B cell (primary cell): ENCODE measurements around the gene USE1. TPM values are rescaled to one million over a fixed set of nuclear protein-coding genes. Genes with fewer than 3 reads are reported as not detected.

Experiments used
- ATAC-seq: fragments of 200-7000 bp; cut with Tn5 transposase; one replicate; pipeline ENCODE4 v1.10.0; 2021; ENCODE audit warnings: low read depth, mild to moderate bottlenecking, moderate number of reproducible peaks, moderate library complexity
- CTCF ChIA-PET: fragments of 350-600 bp; sonication (Branson Sonifier 250); formaldehyde crosslinking; loops from one replicate; lab custom pipeline; 2021; ENCODE audit warnings: antibody characterized with exemption, inconsistent platforms; lab: Charles Lee
- POLR2A ChIA-PET: fragments of 350-600 bp; sonication (Branson Sonifier 250); formaldehyde crosslinking; loops from one replicate; lab custom pipeline; 2021; ENCODE audit warnings: antibody characterized with exemption; lab: Charles Lee
- DNase-seq: peaks from one replicate; pipeline ENCODE4 v3.0.0; 2013
- H2AFZ ChIP-seq: 2 replicates; pipeline ENCODE4 v1.6.1; 2012; ENCODE audit warnings: mild to moderate bottlenecking, low read depth, low read length; ENCODE audit not compliant: insufficient read depth, poor library complexity, severe bottlenecking
- H3K27ac ChIP-seq, 2 donors: 1 replicate in 1 of 2; 2 replicates in 1 of 2; pipeline ENCODE4 v1.5.1; 2012 to 2013; ENCODE audit warnings: low read length in 2 of 2, mild to moderate bottlenecking in 2 of 2, moderate library complexity in 1 of 2
- H3K27me3 ChIP-seq, 4 experiments: fragments of 200-600 bp in 1 of 4; sonication (generic) in 1 of 4; replicated peaks in 1 of 4; 1 replicate in 2 of 4; 2 replicates in 2 of 4; pipeline versions ENCODE4 v1.6.1 to v1.7.0; 2013 to 2016; ENCODE audit warnings: low read length in 3 of 4, mild to moderate bottlenecking in 2 of 4, mixed read lengths in 1 of 4, moderate library complexity in 1 of 4; ENCODE audit not compliant: insufficient read depth in 4 of 4, control insufficient read depth in 3 of 4; ENCODE audit errors: control extremely low read depth in 1 of 4
- H3K36me3 ChIP-seq, 2 experiments: replicated peaks in 1 of 2; 1 replicate in 1 of 2; 2 replicates in 1 of 2; pipeline versions ENCODE4 v1.6.1 to v1.7.1; 2013; ENCODE audit warnings: low read length in 1 of 2; ENCODE audit not compliant: insufficient read depth in 2 of 2, control insufficient read depth in 1 of 2; ENCODE audit errors: control extremely low read depth in 1 of 2, extremely low read depth in 1 of 2
- H3K4me1 ChIP-seq, 2 donors: fragments of 200-600 bp in 1 of 2; sonication (generic) in 1 of 2; 1 replicate in 1 of 2; 2 replicates in 1 of 2; pipeline versions ENCODE4 v1.5.1 to v1.6.1; 2013 to 2017; ENCODE audit warnings: low read length in 2 of 2; ENCODE audit not compliant: control insufficient read depth in 2 of 2, insufficient read depth in 2 of 2
- H3K4me2 ChIP-seq: replicated peaks from 2 replicates; pipeline ENCODE3; 2012; ENCODE audit warnings: mild to moderate bottlenecking, low read depth, low read length; ENCODE audit not compliant: poor library complexity, severe bottlenecking
- H3K4me3 ChIP-seq, 5 experiments: fragments of 200-600 bp in 1 of 5; sonication (generic) in 1 of 5; 1 replicate in 3 of 5; 2 replicates in 2 of 5; pipeline versions ENCODE4 v1.5.1 to v1.7.0; 2011 to 2016; ENCODE audit warnings: low read length in 4 of 5, mild to moderate bottlenecking in 4 of 5, low read depth in 2 of 5, control low read depth in 1 of 5, moderate library complexity in 1 of 5; ENCODE audit not compliant: insufficient read depth in 1 of 5; ENCODE audit errors: control extremely low read depth in 1 of 5, extremely low read depth in 1 of 5
- H3K79me2 ChIP-seq: fragments of 200-600 bp; sonication (generic); one replicate; pipeline ENCODE4 v1.6.0; 2016; ENCODE audit warnings: low read length; ENCODE audit not compliant: control insufficient read depth, insufficient read depth
- H3K9ac ChIP-seq: fragments of 200-600 bp; sonication (generic); 2 replicates; pipeline ENCODE4 v1.6.1; 2017; ENCODE audit warnings: mild to moderate bottlenecking, low read length, moderate library complexity
- H3K9me3 ChIP-seq, 3 donors: one replicate each; pipeline versions ENCODE4 v1.6.1 to v1.7.1; 2013; ENCODE audit warnings: low read length in 2 of 3; ENCODE audit not compliant: control insufficient read depth in 2 of 3, insufficient read depth in 1 of 3; ENCODE audit errors: control extremely low read depth in 1 of 3
- H4K20me1 ChIP-seq: 2 replicates; pipeline ENCODE4 v1.6.0; 2012; ENCODE audit warnings: mild to moderate bottlenecking, low read length; ENCODE audit not compliant: insufficient read depth, control insufficient read depth, poor library complexity, severe bottlenecking
- H3K27ac Mint-ChIP-seq: one replicate; pipeline ENCODE4 v1.8.0; 2021; ENCODE audit warnings: mixed read lengths
- H3K27me3 Mint-ChIP-seq: one replicate; pipeline ENCODE4 v1.8.0; 2021; ENCODE audit warnings: mixed read lengths
- H3K4me1 Mint-ChIP-seq: one replicate; pipeline ENCODE4 v1.8.0; 2021; ENCODE audit warnings: mixed read lengths
- H3K4me3 Mint-ChIP-seq: one replicate; pipeline ENCODE4 v1.8.0; 2021; ENCODE audit warnings: mixed read lengths
- H3K9me3 Mint-ChIP-seq: one replicate; pipeline ENCODE4 v1.8.0; 2022; ENCODE audit warnings: mixed read lengths; ENCODE audit not compliant: insufficient read depth
- CTCF ChIP-seq: fragments of 200-600 bp; IDR thresholded peaks from one replicate; pipeline ENCODE4 v1.8.0; 2022; ENCODE audit warnings: antibody characterized with exemption, mild to moderate bottlenecking
- EZH2 ChIP-seq: IDR thresholded peaks from 2 replicates; pipeline ENCODE4 v1.6.1; 2012; ENCODE audit warnings: borderline replicate concordance, low read depth, mild to moderate bottlenecking, moderate library complexity, low read length; ENCODE audit not compliant: insufficient read depth, poor library complexity, severe bottlenecking
- WGBS: methylation state at CpG from one replicate; pipeline ENCODE4 v1.1.5; 2013; ENCODE audit warnings: missing lambda C conversion rate; ENCODE audit not compliant: insufficient coverage; 5-methylcytosine and 5-hydroxymethylcytosine counted together
- intact Hi-C: fragments of 100-400 bp; cut with micrococcal nuclease; formaldehyde crosslinking; loops from one replicate; pipeline ENCODE4 v1.10.0; 2022
- polyA plus RNA-seq: library from polyadenylated mRNA; depleted of rRNA; stranded (reverse); fragments of >200 nt; gene quantifications from 2 replicates; pipeline ENCODE4 v1.2.3, GENCODE V29; 2012
- total RNA-seq, 2 donors: library from RNA; stranded (reverse); fragments of 120-200 nt in 1 of 2; gene quantifications; 1 replicate in 1 of 2; 2 replicates in 1 of 2; pipeline versions ENCODE4 v1.2.3 to v1.2.4, GENCODE V29; 2013 to 2022

Gene USE1
- total and polyA plus RNA-seq, 2 donors (not counting 1 experiment from before 2014, with no cell fraction given) = 48.3 to 49.5 TPM

- H3K27me3 ChIP-seq = no peaks in the 10 kb centered on the region
- TF ChIP-seq EZH2 (no peak), CTCF (no peak)
- no peaks in the 10 kb centered on the region for H3K4me1 ChIP-seq
- H3K79me2 ChIP-seq = peaks cover 12% of the 10 kb centered on the region
- H3K36me3 ChIP-seq = peaks cover 16 to 80% of the 10 kb centered on the region in 2 experiments
- ChIA-PET POLR2A (interaction anchor here (0.6 kb wide), 1 partner anchor 23 kb away, joined by 4 read pairs; no protein-coding TSS in a partner anchor), CTCF (interaction anchor here (0.6 kb wide), 2 partner anchors 166 to 263 kb away, joined by 3 to 4 read pairs; no protein-coding TSS in a partner anchor)
- H3K9ac ChIP-seq = no peak overlapping the region
- H3K27ac ChIP-seq = no peak overlapping the region
- H3K4me2 ChIP-seq = no peak overlapping the region
- peaks cover 0 to 7% (median 0%) of the 10 kb centered on the region in 3 donors for H3K9me3 ChIP-seq
- Mint-ChIP-seq H3K4me1 (peaks cover under 1% of the 10 kb centered on the region), H3K27me3 (no peaks in the 10 kb centered on the region), H3K9me3 (no peaks in the 10 kb centered on the region), H3K4me3 (no peak overlapping the region), H3K27ac (no peak overlapping the region)
- H3K4me3 ChIP-seq = no peak overlapping the region
- WGBS = 100% methylated on average over 3 of the region's 5 CpGs
- no peak for ATAC-seq
- H4K20me1 ChIP-seq = no peaks in the 10 kb centered on the region
- intact Hi-C loops = no loop called here
- H2AFZ ChIP-seq = no peak overlapping the region
- DNase-seq = no peak
Observed at GRCh38 chr19:17165715-17166114, 49.4 kb upstream of the USE1 start.

GRCh38 chr19:17170538-17171297 lies 44.4 kb upstream of the USE1 start:
- H3K27ac ChIP-seq = peak overlapping the region in 1 of 2 donors; percentile 50
- H3K4me1 ChIP-seq = no peaks in the 10 kb centered on the region
- H3K9me3 ChIP-seq = no peaks in the 10 kb centered on the region
- intact Hi-C loops = no loop called here
- H3K4me2 ChIP-seq = no peak overlapping the region
- H3K79me2 ChIP-seq = peaks cover 18% of the 10 kb centered on the region
- Mint-ChIP-seq H3K27ac (peak overlapping the region; percentile 63), H3K4me3 (no peak overlapping the region), H3K9me3 (no peaks in the 10 kb centered on the region), H3K4me1 (peaks cover 6% of the 10 kb centered on the region), H3K27me3 (no peaks in the 10 kb centered on the region)
- no peaks in the 10 kb centered on the region for H3K27me3 ChIP-seq
- DNase-seq (peak; percentile 55), ATAC-seq (peak; percentile 43)
- H2AFZ ChIP-seq = no peak overlapping the region
- H4K20me1 ChIP-seq = no peaks in the 10 kb centered on the region
- WGBS = 90% methylated on average over 7 of the region's 13 CpGs
- no peak overlapping the region for H3K9ac ChIP-seq
- CTCF ChIA-PET = interaction anchor here (0.5 to 0.9 kb wide), 3 partner anchors 10 to 89 kb away, joined by 3 read pairs; no protein-coding TSS in a partner anchor
- no peak overlapping the region for H3K4me3 ChIP-seq
- no peak for TF ChIP-seq EZH2
- no peak for TF ChIP-seq CTCF
- POLR2A ChIA-PET = interaction anchor here (0.6 to 1.4 kb wide), 4 partner anchors 13 to 104 kb away, joined by 3 to 7 read pairs (median 4); no protein-coding TSS in a partner anchor
- peaks cover 6 to 85% of the 10 kb centered on the region in 2 experiments for H3K36me3 ChIP-seq
